H1 (cell line): ENCODE data around the gene CD58. TPM values are rescaled to one million over a fixed set of nuclear protein-coding genes. Genes with fewer than 3 reads are reported as not detected.

Experiments
- CTCF ChIA-PET: fragments of 300-600 bp; sonication (Branson Sonifier 250); formaldehyde crosslinking; loops from one replicate; lab custom pipeline; 2021; ENCODE audit not compliant: partially characterized antibody; lab: Charles Lee
- POLR2A ChIA-PET: fragments of 300-600 bp; sonication (Branson Sonifier 250); formaldehyde crosslinking; loops from one replicate; lab custom pipeline; 2021; ENCODE audit warnings: inconsistent platforms; ENCODE audit not compliant: partially characterized antibody; lab: Charles Lee
- DNase-seq, 2 experiments: peaks; one replicate each; pipeline versions ENCODE4 v3.0.0 to v3.0.0-alpha.2; 2010 to 2022; ENCODE audit warnings: low spot score in 2 of 2, low read depth in 1 of 2, mixed read lengths in 1 of 2
- FAIRE-seq: peaks from 2 replicates; lab custom pipeline; 2011; peaks lifted over from hg19 to GRCh38; lab: Jason Lieb, UNC
- H2AFZ ChIP-seq: 2 replicates; pipeline ENCODE4 v1.8.1; 2012; ENCODE audit warnings: low read length, inconsistent platforms
- H2AK5ac ChIP-seq: 2 replicates; pipeline ENCODE4 v1.6.1; 2013; ENCODE audit warnings: low read depth, low read length
- H2BK120ac ChIP-seq: replicated peaks from 2 replicates; pipeline ENCODE3; 2013; ENCODE audit warnings: low read depth, low read length, inconsistent platforms
- H2BK12ac ChIP-seq: 2 replicates; pipeline ENCODE4 v1.6.1; 2013; ENCODE audit warnings: low read depth, low read length
- H2BK15ac ChIP-seq: 2 replicates; pipeline ENCODE4 v1.6.1; 2013; ENCODE audit warnings: low read length
- H2BK20ac ChIP-seq: 2 replicates; pipeline ENCODE4 v1.6.1; 2013; ENCODE audit warnings: low read length
- H2BK5ac ChIP-seq: 2 replicates; pipeline ENCODE4 v1.6.1; 2013; ENCODE audit warnings: low read depth, low read length
- H3K14ac ChIP-seq: 2 replicates; pipeline ENCODE4 v1.6.1; 2013; ENCODE audit warnings: inconsistent platforms; ENCODE audit not compliant: insufficient read length
- H3K18ac ChIP-seq: 2 replicates; pipeline ENCODE4 v1.6.1; 2013; ENCODE audit warnings: low read length; ENCODE audit errors: extremely low read depth
- H3K23ac ChIP-seq: 2 replicates; pipeline ENCODE4 v1.6.1; 2013; ENCODE audit warnings: inconsistent platforms; ENCODE audit not compliant: insufficient read length
- H3K23me2 ChIP-seq: 2 replicates; pipeline ENCODE4 v1.6.1; 2013; ENCODE audit warnings: low read depth, low read length
- H3K27ac ChIP-seq: 2 replicates; pipeline ENCODE4 v1.6.1; 2011; ENCODE audit warnings: low read depth, low read length, inconsistent platforms
- H3K27me3 ChIP-seq, 4 experiments: replicated peaks in 1 of 4; 1 replicate in 1 of 4; 2 replicates in 3 of 4; pipeline versions ENCODE4 v1.6.1 to v1.8.1; 2011 to 2013; ENCODE audit warnings: low read length in 3 of 4, mild to moderate bottlenecking in 3 of 4, inconsistent platforms in 2 of 4, mixed read lengths in 2 of 4, moderate library complexity in 1 of 4; ENCODE audit not compliant: control insufficient read depth in 3 of 4, insufficient read depth in 3 of 4; ENCODE audit errors: extremely low read depth in 1 of 4
- H3K36me3 ChIP-seq, 4 experiments: 2 replicates each; pipeline versions ENCODE4 v1.6.1 to v1.8.1; 2011 to 2013; ENCODE audit warnings: mild to moderate bottlenecking in 4 of 4, low read length in 3 of 4, moderate library complexity in 2 of 4, control low read depth in 1 of 4, inconsistent platforms in 1 of 4; ENCODE audit not compliant: insufficient read depth in 4 of 4, control insufficient read depth in 2 of 4
- H3K4ac ChIP-seq: replicated peaks from 2 replicates; pipeline ENCODE3; 2013; ENCODE audit warnings: low read length, low read depth, mixed read lengths, inconsistent platforms; ENCODE audit not compliant: insufficient read length
- H3K4me1 ChIP-seq, 4 experiments: replicated peaks in 1 of 4; 1 replicate in 1 of 4; 2 replicates in 3 of 4; pipeline versions ENCODE4 v1.6.1 to v1.8.1; 2011 to 2013; ENCODE audit warnings: low read length in 3 of 4, inconsistent platforms in 2 of 4, mixed read lengths in 1 of 4; ENCODE audit not compliant: insufficient read depth in 4 of 4, control insufficient read depth in 3 of 4
- H3K4me2 ChIP-seq, 2 experiments: 2 replicates each; pipeline versions ENCODE4 v1.6.1 to v1.8.1; 2011 to 2013; ENCODE audit warnings: low read depth in 2 of 2, low read length in 2 of 2, control low read depth in 1 of 2, inconsistent platforms in 1 of 2, mild to moderate bottlenecking in 1 of 2; ENCODE audit not compliant: insufficient read depth in 1 of 2
- H3K4me3 ChIP-seq, 4 experiments: fragments of 200-600, 300-600 bp in 1 of 4; sonication (generic), shearing (Covaris generic), sonication (Bioruptor Twin) in 1 of 4; 2 replicates each; pipeline versions ENCODE4 v1.5.1 to v1.8.1; 2011 to 2016; ENCODE audit warnings: low read length in 4 of 4, low read depth in 3 of 4, control low read depth in 2 of 4, inconsistent platforms in 2 of 4, mild to moderate bottlenecking in 2 of 4, mixed read lengths in 1 of 4, moderate library complexity in 1 of 4; ENCODE audit not compliant: insufficient read depth in 2 of 4; ENCODE audit errors: extremely low read depth in 1 of 4
- H3K56ac ChIP-seq: replicated peaks from 2 replicates; pipeline ENCODE3; 2013; ENCODE audit warnings: low read depth, mild to moderate bottlenecking, mixed read lengths, low read length, inconsistent platforms; ENCODE audit not compliant: insufficient read length
- H3K79me1 ChIP-seq: 2 replicates; pipeline ENCODE4 v1.6.1; 2013; ENCODE audit warnings: low read depth, low read length, control low read depth
- H3K79me2 ChIP-seq, 2 experiments: 2 replicates each; pipeline versions ENCODE4 v1.6.1 to v1.8.1; 2012 to 2013; ENCODE audit warnings: low read length in 2 of 2, mild to moderate bottlenecking in 2 of 2, inconsistent platforms in 1 of 2; ENCODE audit not compliant: insufficient read depth in 2 of 2, control insufficient read depth in 1 of 2
- H3K9ac ChIP-seq, 4 experiments: replicated peaks in 1 of 4; 1 replicate in 1 of 4; 2 replicates in 3 of 4; pipeline versions ENCODE4 v1.6.1 to v1.8.1; 2011 to 2013; ENCODE audit warnings: low read depth in 3 of 4, low read length in 3 of 4, control low read depth in 2 of 4, mild to moderate bottlenecking in 2 of 4, moderate library complexity in 2 of 4, inconsistent platforms in 1 of 4; ENCODE audit errors: extremely low read depth in 1 of 4
- H3K9me3 ChIP-seq, 2 experiments: 2 replicates each; pipeline versions ENCODE4 v1.6.1 to v1.8.1; 2012 to 2013; ENCODE audit warnings: mild to moderate bottlenecking in 2 of 2, moderate library complexity in 2 of 2, control low read depth in 1 of 2, inconsistent platforms in 1 of 2, low read depth in 1 of 2, low read length in 1 of 2, mixed read lengths in 1 of 2; ENCODE audit not compliant: insufficient read depth in 2 of 2
- H4K20me1 ChIP-seq, 2 experiments: replicated peaks in 1 of 2; 2 replicates each; pipeline versions ENCODE3 to v1.8.1; 2011 to 2013; ENCODE audit warnings: inconsistent platforms in 2 of 2, low read length in 2 of 2, mild to moderate bottlenecking in 1 of 2; ENCODE audit not compliant: insufficient read depth in 2 of 2, control insufficient read depth in 1 of 2
- H4K5ac ChIP-seq: 2 replicates; pipeline ENCODE4 v1.6.1; 2013; ENCODE audit warnings: low read length, low read depth, mixed read lengths, inconsistent platforms; ENCODE audit not compliant: insufficient read length
- H4K8ac ChIP-seq: 2 replicates; pipeline ENCODE4 v1.8.0; 2013; ENCODE audit warnings: mild to moderate bottlenecking, moderate library complexity, low read length, inconsistent platforms; ENCODE audit not compliant: insufficient read depth; ENCODE audit errors: extremely low read depth
- H4K91ac ChIP-seq: replicated peaks from 2 replicates; pipeline ENCODE3; 2013; ENCODE audit warnings: low read length, mixed read lengths, inconsistent platforms; ENCODE audit not compliant: insufficient read length
- CBX8 ChIP-seq: fragments of 300-800, 300-1000 bp; sonication (generic); IDR thresholded peaks from 2 replicates; pipeline ENCODE4 v1.7.1; 2016; ENCODE audit warnings: low read depth, low read length, borderline replicate concordance
- GTF2F1 ChIP-seq: IDR thresholded peaks from 2 replicates; pipeline ENCODE4 v1.6.1; 2012; ENCODE audit warnings: low read depth, low read length, improper control_type of control experiment, borderline replicate concordance
- JUN ChIP-seq: IDR thresholded peaks from 2 replicates; pipeline ENCODE4 v1.6.1; 2011; ENCODE audit warnings: low read depth, mild to moderate bottlenecking, improper control_type of control experiment, low read length
- NANOG ChIP-seq: IDR thresholded peaks from 2 replicates; pipeline ENCODE4 v1.6.1; 2011; ENCODE audit warnings: low read length, low read depth, mild to moderate bottlenecking, inconsistent platforms; ENCODE audit not compliant: insufficient read depth, poor library complexity, severe bottlenecking
- RXRA ChIP-seq: IDR thresholded peaks from 2 replicates; pipeline ENCODE4 v1.6.1; 2011; ENCODE audit warnings: low read depth, mild to moderate bottlenecking, low read length, moderate library complexity; ENCODE audit not compliant: insufficient read depth
- SAP30 ChIP-seq: fragments of 300-600 bp; sonication (generic); IDR thresholded peaks from 2 replicates; pipeline ENCODE4 v1.7.1; 2012; ENCODE audit warnings: low read length, moderate library complexity, mild to moderate bottlenecking, inconsistent platforms; ENCODE audit not compliant: insufficient read depth, insufficient replicate concordance
- SIRT6 ChIP-seq: IDR thresholded peaks from one replicate; pipeline ENCODE4 v1.7.1; 2012; ENCODE audit warnings: low read length, inconsistent platforms
- SRF ChIP-seq: IDR thresholded peaks from 2 replicates; pipeline ENCODE4 v1.6.1; 2011; ENCODE audit warnings: mild to moderate bottlenecking, low read depth, low read length, moderate library complexity
- ZNF274 ChIP-seq: IDR thresholded peaks from 2 replicates; pipeline ENCODE4 v1.7.0; 2012; ENCODE audit warnings: low read length, borderline replicate concordance; ENCODE audit errors: extremely low read depth
- WGBS, 2 experiments: shearing (Covaris generic) in 1 of 2; methylation state at CpG; one replicate each; pipeline versions ENCODE4 v1.1.6 to v1.1.7; 2013 to 2015; ENCODE audit warnings: low lambda C conversion rate in 2 of 2, mixed read lengths in 2 of 2, inconsistent platforms in 1 of 2, low coverage in 1 of 2, missing lambda C conversion rate in 1 of 2; ENCODE audit not compliant: insufficient replicate concordance in 2 of 2, insufficient coverage in 1 of 2, insufficient read length in 1 of 2; ENCODE audit errors: extremely low coverage in 1 of 2, missing lambda C conversion rate in 1 of 2; 5-methylcytosine and 5-hydroxymethylcytosine counted together
- polyA plus RNA-seq, 7 experiments: library from polyadenylated mRNA; depleted of rRNA in 3 of 7; stranded (reverse) in 5 of 7; unstranded in 2 of 7; fragments of >200 nt in 5 of 7; fragments of 200-250 nt in 2 of 7; gene quantifications; 1 replicate in 5 of 7; 2 replicates in 1 of 7; 4 replicates in 1 of 7; pipeline versions ENCODE4 v1.2.1 to v1.2.3, GENCODE V29; 2011 to 2013; ENCODE audit warnings: missing spikeins in 2 of 7, mixed read lengths in 2 of 7
- total RNA-seq: library from RNA; stranded (reverse); fragmentation: NEBNext Ultra II Directional; extraction: Animal tissue kit (Norgen Biotek cat#: 25700); gene quantifications from 2 replicates; pipeline ENCODE4 v1.2.1, GENCODE V29; 2021
- TF ChIP-seq, protein P1 (sequence below): IDR thresholded peaks from 2 replicates; pipeline ENCODE4 v1.6.1; 2011; ENCODE audit warnings: low read length, improper control_type of control experiment
- TF ChIP-seq, protein P2 (sequence below): IDR thresholded peaks from 2 replicates; pipeline ENCODE4 v1.6.1; 2012; ENCODE audit warnings: inconsistent platforms

The CD58 gene
- total and polyA plus RNA-seq, 2 of the 8 experiments (the other 6 are each of a cell fraction or from before 2014, with no cell fraction given): 5.3 to 5.5 TPM

- H3K4me3 ChIP-seq: no peak overlapping the region
- H3K79me2 ChIP-seq: no peaks in the 10 kb centered on the region
- H3K56ac ChIP-seq: no peak overlapping the region
- ChIA-PET CTCF (no interaction called here), POLR2A (no interaction called here)
- no peak overlapping the region for H2AK5ac ChIP-seq
- H2BK15ac ChIP-seq: no peak overlapping the region
- H2BK12ac ChIP-seq: no peak overlapping the region
- no peak overlapping the region for H3K4ac ChIP-seq
- no peak overlapping the region for H4K5ac ChIP-seq
- DNase-seq (no peak), FAIRE-seq (no peak)
- H2AFZ ChIP-seq: no peak overlapping the region
- no peak overlapping the region for H3K27ac ChIP-seq
- H3K23me2 ChIP-seq: no peaks in the 10 kb centered on the region
- H2BK5ac ChIP-seq: no peak overlapping the region
- WGBS, 2 experiments: 95% methylated on average over 45 of the region's 45 CpGs; no CpG with 5 or more reads in 1 of the 2 experiments
- no peak overlapping the region for H3K23ac ChIP-seq
- no peak overlapping the region for H3K14ac ChIP-seq
- no peak overlapping the region for H2BK120ac ChIP-seq
- no peak overlapping the region for H3K18ac ChIP-seq
- TF ChIP-seq SAP30 (no peak), JUN (no peak), NANOG (no peak), SIRT6 (no peak), CBX8 (no peak), ZNF274 (no peak), GTF2F1 (no peak), RXRA (no peak), SRF (no peak)
- TF ChIP-seq, protein P1, sequence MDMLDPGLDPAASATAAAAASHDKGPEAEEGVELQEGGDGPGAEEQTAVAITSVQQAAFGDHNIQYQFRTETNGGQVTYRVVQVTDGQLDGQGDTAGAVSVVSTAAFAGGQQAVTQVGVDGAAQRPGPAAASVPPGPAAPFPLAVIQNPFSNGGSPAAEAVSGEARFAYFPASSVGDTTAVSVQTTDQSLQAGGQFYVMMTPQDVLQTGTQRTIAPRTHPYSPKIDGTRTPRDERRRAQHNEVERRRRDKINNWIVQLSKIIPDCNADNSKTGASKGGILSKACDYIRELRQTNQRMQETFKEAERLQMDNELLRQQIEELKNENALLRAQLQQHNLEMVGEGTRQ: no peak
- TF ChIP-seq, protein P2, sequence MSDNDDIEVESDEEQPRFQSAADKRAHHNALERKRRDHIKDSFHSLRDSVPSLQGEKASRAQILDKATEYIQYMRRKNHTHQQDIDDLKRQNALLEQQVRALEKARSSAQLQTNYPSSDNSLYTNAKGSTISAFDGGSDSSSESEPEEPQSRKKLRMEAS: no peak
- H4K20me1 ChIP-seq: no peaks in the 10 kb centered on the region
- no peaks in the 10 kb centered on the region; a peak in 1 of 4 replicates for H3K9me3 ChIP-seq
- H4K91ac ChIP-seq: no peak overlapping the region
- peaks cover 0 to 4% (median 0%) of the 10 kb centered on the region in 4 experiments; a peak in 1 of 8 replicates for H3K36me3 ChIP-seq
- no peaks in the 10 kb centered on the region for H3K27me3 ChIP-seq
- no peak overlapping the region for H4K8ac ChIP-seq
- no peak overlapping the region for H3K9ac ChIP-seq
- no peaks in the 10 kb centered on the region for H3K79me1 ChIP-seq
- H3K4me2 ChIP-seq: no peak overlapping the region
- no peaks in the 10 kb centered on the region for H3K4me1 ChIP-seq
- no peak overlapping the region for H2BK20ac ChIP-seq
Measured at GRCh38 chr1:116534014-116534739, 36.6 kb downstream of the CD58 start.
